ENCODE measurements around the gene ANKRD24.
"Not testable (repeated sequence)": the region's sequence is repeated elsewhere in the genome, so short reads cannot be mapped to it uniquely, and the experiment has no call there.

ANKRD24 gene

GRCh38 chr19:4174213-4174894, 8.1 kb upstream of the ANKRD24 start:
- DNase-seq: no peak

- no peak for DNase-seq
These were observed 7.4 kb upstream of the ANKRD24 start for GRCh38 chr19:4174895-4175668.

- no peak for DNase-seq
These were observed 6.9 kb upstream of the ANKRD24 start for GRCh38 chr19:4175669-4175931.

GRCh38 chr19:4177146-4177545, 5.3 kb upstream of the ANKRD24 start:
- DNase-seq: no peak

DNA sequence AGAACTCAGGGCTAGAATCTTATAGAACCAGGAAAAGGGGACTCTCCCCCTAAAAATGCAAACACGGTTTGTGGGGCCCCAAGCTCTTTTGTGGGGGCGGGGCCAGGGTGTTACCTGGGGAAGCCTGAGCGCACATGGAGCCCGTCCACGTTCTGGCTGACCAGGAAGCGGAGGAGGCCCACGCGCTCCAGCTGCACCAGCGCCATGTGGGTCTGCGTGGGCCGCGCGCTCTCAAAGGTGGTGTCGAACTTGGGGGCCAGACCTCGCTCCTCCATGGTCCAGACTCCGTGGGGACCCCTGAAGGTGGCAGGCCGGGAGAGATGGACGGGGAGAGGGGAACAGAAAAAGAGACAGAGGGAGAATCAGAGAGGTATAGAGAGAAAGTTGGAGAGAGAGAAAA, 3.5 kb upstream of the ANKRD24 start:
- DNase-seq: no peak

GRCh38 chr19:4181053-4181508, 1.4 kb upstream of the ANKRD24 start:
- DNase-seq: no peak

DNA sequence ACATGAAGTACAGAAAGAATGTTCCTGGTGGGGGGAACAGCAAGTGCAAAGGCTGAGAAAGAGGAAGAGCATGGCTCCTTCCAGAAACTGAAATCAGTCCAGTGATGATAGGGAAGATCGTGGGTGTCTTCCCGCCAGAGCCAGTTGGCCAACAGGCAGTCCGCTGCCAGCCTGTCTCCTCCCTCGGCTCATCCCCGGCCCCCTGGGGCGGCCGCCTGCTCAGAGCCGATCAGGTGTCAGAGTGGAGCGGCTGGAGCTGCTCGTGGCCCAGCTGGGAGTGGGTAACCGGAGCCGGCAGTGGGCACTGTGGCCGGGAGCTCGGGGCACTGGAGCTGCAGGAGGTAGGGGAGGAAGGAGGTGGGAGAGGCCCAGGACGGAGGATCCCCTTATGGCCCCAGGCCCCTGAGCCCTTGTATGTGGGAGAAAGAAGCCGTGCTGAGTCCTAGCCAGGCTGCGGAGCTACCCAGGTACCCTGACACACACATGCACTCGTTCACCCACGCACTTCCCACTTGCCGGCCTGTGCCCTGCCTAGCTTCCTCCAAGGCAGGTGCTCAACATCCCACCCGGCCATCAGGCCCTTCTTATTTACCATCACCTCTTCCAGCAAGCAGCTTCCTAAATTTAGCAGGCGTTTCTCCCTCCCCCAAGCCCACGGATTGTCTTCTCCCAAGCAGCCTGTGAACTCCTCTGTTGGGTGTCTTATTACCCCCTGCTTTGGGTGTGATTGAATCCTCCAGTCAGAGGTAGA, 1.7 kb downstream of the ANKRD24 start:
- no peak for DNase-seq

GRCh38 chr19:4184718-4185352, 2.3 kb downstream of the ANKRD24 start:
- no peak for DNase-seq

DNA sequence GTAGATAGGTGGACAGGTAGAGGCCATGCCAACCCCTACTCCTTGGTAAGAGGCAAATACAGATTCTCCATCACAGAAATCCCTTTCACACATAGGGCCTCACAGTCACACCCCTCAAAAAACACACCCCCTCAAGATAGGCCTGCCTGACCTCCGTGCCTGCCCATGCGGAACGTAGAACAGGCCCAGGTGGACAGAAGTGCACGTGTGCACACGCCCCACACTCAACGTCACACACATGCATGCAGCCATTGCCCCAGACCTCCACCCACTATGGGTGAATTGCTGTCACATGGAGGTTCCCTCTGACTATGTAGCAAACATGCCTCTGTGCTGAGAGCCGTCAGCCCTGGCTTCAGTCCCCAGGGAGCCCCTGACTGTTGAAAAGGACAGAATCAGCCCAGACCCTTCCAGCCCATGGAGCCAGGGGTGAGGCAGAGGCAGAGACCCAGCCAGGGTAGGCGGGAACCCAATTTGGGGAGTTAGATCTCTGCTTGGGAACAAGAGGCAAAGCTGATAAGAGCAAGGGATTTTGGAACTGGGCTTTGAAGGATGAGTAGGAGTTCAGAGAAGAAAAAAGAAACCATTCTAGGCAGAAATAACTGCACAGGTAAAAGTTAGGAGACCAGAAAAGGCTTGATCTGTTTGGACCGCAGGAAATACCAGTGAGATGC, 3.1 kb downstream of the ANKRD24 start:
- no peak for DNase-seq

DNA sequence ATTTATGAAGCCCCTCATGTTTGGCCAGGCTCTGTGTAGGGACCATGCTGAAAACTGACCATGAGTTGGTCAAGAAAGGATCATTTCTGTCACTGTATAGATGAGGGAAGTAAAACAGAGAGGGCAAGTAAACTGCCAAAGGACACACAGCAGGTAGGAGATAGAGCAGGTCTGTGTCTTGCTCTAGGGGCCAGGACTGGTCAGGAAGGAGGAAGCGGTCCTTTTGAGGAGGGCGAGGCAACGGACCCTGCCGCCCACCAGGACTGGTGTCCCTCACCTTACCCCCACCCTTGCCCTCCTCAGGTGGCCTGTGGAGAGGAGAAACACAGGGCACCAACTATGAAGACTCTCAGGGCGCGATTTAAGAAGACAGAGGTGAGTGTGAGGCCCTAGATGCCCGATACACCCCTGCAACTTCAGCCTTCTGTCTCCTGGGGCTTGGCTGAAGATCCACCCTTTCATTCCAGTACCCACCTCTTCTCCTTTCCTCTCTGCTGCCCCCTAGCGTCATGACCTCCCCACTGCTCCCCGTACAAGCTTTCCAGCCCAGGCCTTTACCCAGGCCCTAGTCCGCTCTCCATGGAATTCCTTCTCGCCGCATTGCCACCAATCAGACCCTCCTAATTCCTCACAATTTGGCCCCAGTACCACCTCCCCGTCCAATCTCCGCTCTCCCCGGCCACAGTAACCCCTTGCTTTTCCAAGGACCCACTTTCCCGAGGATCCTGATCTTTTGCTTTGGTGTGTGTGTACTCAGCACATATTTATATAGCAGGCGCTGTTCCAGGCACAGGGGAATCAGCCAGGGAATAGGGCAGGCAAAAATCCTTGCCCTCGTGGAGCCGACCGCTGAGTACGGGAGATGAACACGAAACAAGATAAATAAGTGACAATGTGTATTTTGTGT, 3.9 kb downstream of the ANKRD24 start:
- peak; percentile 52 to 61 for DNase-seq

- DNase-seq: no peak
These were observed 5.0 kb downstream of the ANKRD24 start for GRCh38 chr19:4187313-4188122.

GRCh38 chr19:4189641-4190040, 7.2 kb downstream of the ANKRD24 start:
- DNase-seq: no peak

GRCh38 chr19:4192537-4192936, 10.0 kb downstream of the ANKRD24 start:
- not testable (repeated sequence) for DNase-seq

- DNase-seq: no peak
These were observed 11.9 kb downstream of the ANKRD24 start for GRCh38 chr19:4194353-4194752.

DNA sequence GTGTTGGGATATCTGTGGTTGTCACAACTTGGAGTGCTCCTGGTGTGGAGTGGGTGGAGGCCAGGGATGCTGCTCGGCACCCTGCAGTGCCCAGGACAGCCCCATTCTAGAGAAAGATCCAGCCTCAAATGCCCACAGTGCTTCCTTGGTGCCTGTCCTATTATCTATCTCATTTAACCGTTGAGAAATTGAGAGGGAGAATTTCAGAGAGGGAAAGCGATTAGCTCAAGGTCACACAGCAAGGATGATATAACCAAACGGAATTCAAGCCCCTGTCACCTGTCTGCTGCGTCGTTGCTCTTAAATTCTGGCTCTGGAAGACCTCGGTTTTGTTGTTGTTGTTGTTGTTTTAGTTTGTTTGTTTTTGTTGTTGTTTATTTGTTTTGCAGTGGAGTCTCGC, 13.5 kb downstream of the ANKRD24 start:
- DNase-seq: no peak

- no peak for DNase-seq
These were observed 14.2 kb downstream of the ANKRD24 start for GRCh38 chr19:4196587-4197148.

DNA sequence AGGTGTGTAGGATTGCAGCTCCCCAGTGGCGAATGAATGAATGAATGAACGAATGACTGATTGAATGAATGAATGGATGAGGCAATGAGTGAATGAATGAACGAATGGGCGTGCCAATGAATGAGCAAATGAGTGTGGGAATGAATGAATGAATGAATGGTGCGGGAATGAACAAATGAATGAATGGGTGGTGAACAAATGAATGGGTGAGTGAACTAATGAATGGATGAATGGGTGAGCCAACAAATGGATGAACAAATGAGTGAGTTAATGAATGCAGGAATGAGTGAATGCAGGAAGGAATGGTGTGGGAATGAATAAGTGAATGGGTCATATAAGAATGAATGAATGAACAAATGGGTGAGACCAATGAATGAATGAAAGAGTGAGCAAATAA, 14.7 kb downstream of the ANKRD24 start:
- no peak for DNase-seq

DNA sequence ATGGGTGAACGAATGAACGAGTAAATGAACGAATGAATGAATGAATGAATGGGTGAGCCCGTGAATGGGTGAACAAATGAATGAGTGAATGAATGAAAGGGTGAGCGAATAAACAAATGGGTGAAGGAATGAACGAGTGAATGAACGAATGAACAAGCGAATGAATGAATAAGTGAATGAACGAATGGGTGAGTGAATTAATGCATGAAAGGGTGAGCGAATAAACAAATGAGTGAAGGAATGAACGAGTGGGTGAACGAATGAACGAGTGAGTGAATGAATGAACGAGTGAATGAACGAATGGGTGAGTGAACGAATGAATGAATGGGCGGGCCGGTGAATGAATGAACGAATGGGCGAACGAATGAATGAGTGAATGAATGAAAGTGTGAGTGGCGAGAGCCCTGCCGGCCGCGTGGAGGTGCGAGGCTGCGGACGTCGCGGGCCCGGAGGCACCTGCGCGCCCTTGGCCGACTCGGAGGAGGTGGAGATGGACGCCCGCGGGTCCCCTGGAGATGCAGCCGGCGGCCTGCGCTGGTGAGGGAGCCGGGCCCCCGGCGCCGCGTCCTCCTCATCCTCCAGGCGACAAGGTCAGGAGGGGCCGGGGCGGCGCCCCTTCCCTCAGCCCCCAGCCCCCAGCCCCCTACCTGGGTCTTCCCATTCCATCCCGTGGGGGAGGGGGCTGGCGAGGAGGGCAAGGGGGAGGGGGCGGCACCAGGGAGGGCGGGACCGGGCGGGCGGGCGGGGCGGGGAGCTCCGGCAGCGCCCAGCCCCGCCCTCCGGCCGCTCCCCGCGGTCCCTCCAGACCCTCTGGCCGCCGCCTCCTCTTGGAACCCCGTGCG, 15.4 kb downstream of the ANKRD24 start:
- no peak for DNase-seq

- DNase-seq: no peak
These were observed 16.1 kb downstream of the ANKRD24 start for GRCh38 chr19:4198467-4199126.

Data from AML-193 (cell line).